CD4-positive, alpha-beta T cell (primary cell): ENCODE results near the gene EP400. TPM values are rescaled to one million over a fixed set of nuclear protein-coding genes. Genes with fewer than 3 reads are reported as not detected.

Experiments used
- ATAC-seq: fragments of 200-7000 bp; cut with Tn5 transposase; one replicate; pipeline ENCODE4 v1.10.0; 2022; ENCODE audit warnings: mild to moderate bottlenecking; ENCODE audit not compliant: poor library complexity
- CTCF ChIA-PET: fragments of 350-600 bp; sonication (Branson Sonifier 250); formaldehyde crosslinking; loops from one replicate; lab custom pipeline; 2021; ENCODE audit warnings: antibody characterized with exemption, inconsistent platforms; lab: Charles Lee
- POLR2A ChIA-PET: fragments of 350-600 bp; sonication (Branson Sonifier 250); formaldehyde crosslinking; loops from one replicate; lab custom pipeline; 2021; ENCODE audit warnings: antibody characterized with exemption, inconsistent platforms; lab: Charles Lee
- DNase-seq, 14 experiments: peaks; one replicate each; pipeline ENCODE4 v3.0.0-alpha.2; 2013 to 2020; ENCODE audit warnings: mixed read lengths in 2 of 14
- H3K27ac ChIP-seq, 2 donors: one replicate each; pipeline versions ENCODE4 v1.5.1 to v1.7.0; 2013; ENCODE audit warnings: low read length in 2 of 2, low read depth in 1 of 2, mild to moderate bottlenecking in 1 of 2
- H3K27me3 ChIP-seq, 2 experiments: 1 replicate in 1 of 2; 2 replicates in 1 of 2; pipeline versions ENCODE4 v1.6.1 to v1.7.0; 2013; ENCODE audit warnings: low read length in 2 of 2, control low read depth in 1 of 2, mild to moderate bottlenecking in 1 of 2, moderate library complexity in 1 of 2; ENCODE audit not compliant: insufficient read depth in 2 of 2, control insufficient read depth in 1 of 2
- H3K36me3 ChIP-seq: one replicate; pipeline ENCODE4 v1.6.1; 2013; ENCODE audit warnings: low read length, control low read depth; ENCODE audit not compliant: insufficient read depth
- H3K4me1 ChIP-seq: one replicate; pipeline ENCODE4 v1.6.1; 2013; ENCODE audit warnings: low read length, control low read depth; ENCODE audit not compliant: insufficient read depth
- H3K4me3 ChIP-seq: one replicate; pipeline ENCODE4 v1.5.1; 2013; ENCODE audit warnings: mild to moderate bottlenecking, low read length, moderate library complexity
- H3K9me3 ChIP-seq, 2 experiments: 1 replicate in 1 of 2; 2 replicates in 1 of 2; pipeline versions ENCODE4 v1.6.1 to v1.7.0; 2013; ENCODE audit warnings: low read length in 2 of 2, mild to moderate bottlenecking in 2 of 2, control low read depth in 1 of 2, moderate library complexity in 1 of 2; ENCODE audit not compliant: control insufficient read depth in 1 of 2, insufficient read depth in 1 of 2
- H3K27ac Mint-ChIP-seq: one replicate; pipeline ENCODE4 v1.8.0; 2020; ENCODE audit warnings: mixed read lengths
- H3K27me3 Mint-ChIP-seq: one replicate; pipeline ENCODE4 v1.8.0; 2021; ENCODE audit warnings: mixed read lengths
- H3K36me3 Mint-ChIP-seq: one replicate; pipeline ENCODE4 v1.8.0; 2021; ENCODE audit warnings: low read depth, mixed read lengths
- H3K4me1 Mint-ChIP-seq: one replicate; pipeline ENCODE4 v1.8.0; 2021; ENCODE audit warnings: low read depth, mixed read lengths
- H3K4me3 Mint-ChIP-seq: one replicate; pipeline ENCODE4 v1.8.0; 2020; ENCODE audit warnings: mild to moderate bottlenecking, mixed read lengths
- H3K9me3 Mint-ChIP-seq: one replicate; pipeline ENCODE4 v1.8.0; 2020; ENCODE audit warnings: mixed read lengths
- intact Hi-C, 2 experiments: fragments of 100-400 bp; cut with DNase I in 1 of 2; cut with micrococcal nuclease in 1 of 2; formaldehyde crosslinking; loops; one replicate each; pipeline versions ENCODE4 v1.15.1 to v1.9.0; 2023 to 2025; cut with DNase I, micrococcal nuclease
- total RNA-seq, 174 experiments: library from RNA in 2 of 174; stranded (reverse) in 2 of 174; gene quantifications; one replicate each; pipeline ENCODE4 v1.2.3 and lab custom pipeline; 2021 to 2026
- TF ChIP-seq, protein P1 (sequence below): fragments of 200-600 bp; IDR thresholded peaks from one replicate; pipeline ENCODE4 v1.8.0; 2022; ENCODE audit warnings: antibody characterized with exemption, mild to moderate bottlenecking

The EP400 gene
- total RNA-seq, 2 experiments from 2014 or later, result 56.4 to 56.5 TPM

DNA sequence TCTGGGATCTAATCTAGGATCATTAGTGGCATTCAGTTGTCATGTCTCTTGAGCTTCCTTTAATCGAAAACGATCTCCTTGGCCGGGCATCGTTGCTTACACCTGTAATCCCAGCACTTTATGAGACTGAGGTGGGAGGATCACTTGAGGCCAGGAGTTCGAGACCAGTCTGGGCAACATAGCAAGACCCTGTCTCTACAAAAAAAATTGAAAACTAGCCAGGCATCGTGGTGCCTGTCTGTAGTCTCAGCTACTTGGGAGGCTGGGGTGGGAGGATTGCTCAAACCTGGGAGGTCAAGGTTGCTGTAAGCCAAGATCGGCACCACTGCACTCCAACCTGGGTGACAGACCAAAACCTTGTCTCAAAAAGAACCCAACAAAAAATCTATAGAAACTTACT, 11.7 kb upstream of the EP400 start:
- Mint-ChIP-seq H3K9me3 (no peaks in the 10 kb centered on the region), H3K4me3 (no peak overlapping the region), H3K27me3 (no peaks in the 10 kb centered on the region), H3K27ac (no peak overlapping the region), H3K4me1 (no peaks in the 10 kb centered on the region), H3K36me3 (peaks cover 67% of the 10 kb centered on the region)
- Histone ChIP-seq H3K9me3 (no peaks in the 10 kb centered on the region), H3K36me3 (peaks cover 61% of the 10 kb centered on the region), H3K27me3 (no peaks in the 10 kb centered on the region), H3K27ac (no peak overlapping the region), H3K4me1 (no peaks in the 10 kb centered on the region), H3K4me3 (no peak overlapping the region)
- no peak for DNase-seq
- POLR2A ChIA-PET, result no interaction called here
- TF ChIP-seq, protein P1, sequence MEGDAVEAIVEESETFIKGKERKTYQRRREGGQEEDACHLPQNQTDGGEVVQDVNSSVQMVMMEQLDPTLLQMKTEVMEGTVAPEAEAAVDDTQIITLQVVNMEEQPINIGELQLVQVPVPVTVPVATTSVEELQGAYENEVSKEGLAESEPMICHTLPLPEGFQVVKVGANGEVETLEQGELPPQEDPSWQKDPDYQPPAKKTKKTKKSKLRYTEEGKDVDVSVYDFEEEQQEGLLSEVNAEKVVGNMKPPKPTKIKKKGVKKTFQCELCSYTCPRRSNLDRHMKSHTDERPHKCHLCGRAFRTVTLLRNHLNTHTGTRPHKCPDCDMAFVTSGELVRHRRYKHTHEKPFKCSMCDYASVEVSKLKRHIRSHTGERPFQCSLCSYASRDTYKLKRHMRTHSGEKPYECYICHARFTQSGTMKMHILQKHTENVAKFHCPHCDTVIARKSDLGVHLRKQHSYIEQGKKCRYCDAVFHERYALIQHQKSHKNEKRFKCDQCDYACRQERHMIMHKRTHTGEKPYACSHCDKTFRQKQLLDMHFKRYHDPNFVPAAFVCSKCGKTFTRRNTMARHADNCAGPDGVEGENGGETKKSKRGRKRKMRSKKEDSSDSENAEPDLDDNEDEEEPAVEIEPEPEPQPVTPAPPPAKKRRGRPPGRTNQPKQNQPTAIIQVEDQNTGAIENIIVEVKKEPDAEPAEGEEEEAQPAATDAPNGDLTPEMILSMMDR, result no peak
- intact Hi-C loops, result loop anchor here in 1 of 2 experiments (10.0 kb wide), 1 partner anchor 1063 kb away; the partner anchor contains the start of gene RAN
- CTCF ChIA-PET, result no interaction called here
- no peak for ATAC-seq

GRCh38 chr12:131939007-131939406, 10.7 kb upstream of the EP400 start:
- Histone ChIP-seq H3K4me1 (no peaks in the 10 kb centered on the region), H3K36me3 (peaks cover 56% of the 10 kb centered on the region), H3K4me3 (no peak overlapping the region), H3K9me3 (no peaks in the 10 kb centered on the region), H3K27me3 (no peaks in the 10 kb centered on the region), H3K27ac (no peak overlapping the region)
- peaks cover 64% of the 10 kb centered on the region for H3K36me3 Mint-ChIP-seq
- no peaks in the 10 kb centered on the region for H3K27me3 Mint-ChIP-seq
- DNase-seq (no peak), ATAC-seq (no peak)
- CTCF ChIA-PET, result interaction anchor here (0.6 kb wide), 1 partner anchor 19 kb away, joined by 3 read pairs; no protein-coding TSS in a partner anchor
- H3K9me3 Mint-ChIP-seq, result no peaks in the 10 kb centered on the region
- no peaks in the 10 kb centered on the region for H3K4me1 Mint-ChIP-seq
- TF ChIP-seq, protein P1, result no peak
- intact Hi-C loops, result loop anchor here in 1 of 2 experiments (10.0 kb wide), 1 partner anchor 1064 kb away; the partner anchor contains the start of gene RAN
- POLR2A ChIA-PET, result interaction anchor here (0.6 kb wide), 1 partner anchor 15 kb away, joined by 3 read pairs; no protein-coding TSS in a partner anchor
- no peak overlapping the region for H3K27ac Mint-ChIP-seq
- no peak overlapping the region for H3K4me3 Mint-ChIP-seq

GRCh38 chr12:131940141-131940547, 9.6 kb upstream of the EP400 start:
- peaks cover 50% of the 10 kb centered on the region for H3K36me3 ChIP-seq
- ATAC-seq (no peak), DNase-seq (no peak)
- no peak overlapping the region for H3K27ac Mint-ChIP-seq
- POLR2A ChIA-PET, result no interaction called here
- H3K4me3 Mint-ChIP-seq, result no peak overlapping the region
- CTCF ChIA-PET, result no interaction called here
- intact Hi-C loops, result loop anchor here in 1 of 2 experiments (10.0 kb wide), 1 partner anchor 105 kb away; no protein-coding TSS in a partner anchor
- no peak overlapping the region for H3K4me3 ChIP-seq
- no peaks in the 10 kb centered on the region for H3K27me3 Mint-ChIP-seq
- TF ChIP-seq, protein P1, result no peak
- H3K36me3 Mint-ChIP-seq, result peaks cover 55% of the 10 kb centered on the region
- peaks cover 0 to 9% of the 10 kb centered on the region in 2 experiments for H3K9me3 ChIP-seq
- no peaks in the 10 kb centered on the region for H3K4me1 ChIP-seq
- no peaks in the 10 kb centered on the region for H3K4me1 Mint-ChIP-seq
- no peaks in the 10 kb centered on the region for H3K9me3 Mint-ChIP-seq
- H3K27ac ChIP-seq, result no peak overlapping the region
- no peaks in the 10 kb centered on the region for H3K27me3 ChIP-seq
